Activated naive CD8-positive, alpha-beta T cell treated with anti-CD3 and anti-CD28 coated beads, Interleukin-2, amount 10 ng/mL, durations not matched to agents 7 days and 5 days (primary cell): Measurements from ENCODE around the gene ABCB9. TPM values are rescaled to one million over a fixed set of nuclear protein-coding genes. Genes with fewer than 3 reads are reported as not detected.
"Not testable (repeated sequence)": the region's sequence is repeated elsewhere in the genome, so short reads cannot be mapped to it uniquely, and the experiment has no call there.

Source experiments
- ATAC-seq: fragments of 150-1000 bp; cut with Tn5 transposase; one replicate; pipeline ENCODE4 v1.10.0; 2021; ENCODE audit warnings: low read depth, moderate library complexity
- POLR2A ChIA-PET: fragments of 350-600 bp; sonication (Branson Sonifier 250); formaldehyde crosslinking; loops from one replicate; lab custom pipeline; 2021; ENCODE audit warnings: antibody characterized with exemption; lab: Charles Lee
- DNase-seq: peaks from one replicate; pipeline ENCODE4 v3.0.0; 2021
- H3K27ac Mint-ChIP-seq: one replicate; pipeline ENCODE4 v1.8.0; 2022; ENCODE audit warnings: mild to moderate bottlenecking, mixed read lengths
- H3K27me3 Mint-ChIP-seq: one replicate; pipeline ENCODE4 v1.8.0; 2022; ENCODE audit warnings: mild to moderate bottlenecking, moderate library complexity, mixed read lengths
- H3K36me3 Mint-ChIP-seq: one replicate; pipeline ENCODE4 v1.8.0; 2021; ENCODE audit warnings: mild to moderate bottlenecking, mixed read lengths
- H3K4me1 Mint-ChIP-seq: one replicate; pipeline ENCODE4 v1.8.0; 2021; ENCODE audit warnings: mixed read lengths
- H3K4me3 Mint-ChIP-seq: one replicate; pipeline ENCODE4 v1.8.0; 2022; ENCODE audit warnings: mild to moderate bottlenecking, moderate library complexity, mixed read lengths
- H3K9me3 Mint-ChIP-seq: one replicate; pipeline ENCODE4 v1.8.0; 2021; ENCODE audit warnings: mixed read lengths
- total RNA-seq, 2 experiments: library from RNA; stranded (reverse); gene quantifications; one replicate each; pipeline ENCODE4 v1.2.3, GENCODE V29; 2021

Gene ABCB9
- total RNA-seq, result 1 to 10 TPM; 7.0 to 9.2 TPM

DNA sequence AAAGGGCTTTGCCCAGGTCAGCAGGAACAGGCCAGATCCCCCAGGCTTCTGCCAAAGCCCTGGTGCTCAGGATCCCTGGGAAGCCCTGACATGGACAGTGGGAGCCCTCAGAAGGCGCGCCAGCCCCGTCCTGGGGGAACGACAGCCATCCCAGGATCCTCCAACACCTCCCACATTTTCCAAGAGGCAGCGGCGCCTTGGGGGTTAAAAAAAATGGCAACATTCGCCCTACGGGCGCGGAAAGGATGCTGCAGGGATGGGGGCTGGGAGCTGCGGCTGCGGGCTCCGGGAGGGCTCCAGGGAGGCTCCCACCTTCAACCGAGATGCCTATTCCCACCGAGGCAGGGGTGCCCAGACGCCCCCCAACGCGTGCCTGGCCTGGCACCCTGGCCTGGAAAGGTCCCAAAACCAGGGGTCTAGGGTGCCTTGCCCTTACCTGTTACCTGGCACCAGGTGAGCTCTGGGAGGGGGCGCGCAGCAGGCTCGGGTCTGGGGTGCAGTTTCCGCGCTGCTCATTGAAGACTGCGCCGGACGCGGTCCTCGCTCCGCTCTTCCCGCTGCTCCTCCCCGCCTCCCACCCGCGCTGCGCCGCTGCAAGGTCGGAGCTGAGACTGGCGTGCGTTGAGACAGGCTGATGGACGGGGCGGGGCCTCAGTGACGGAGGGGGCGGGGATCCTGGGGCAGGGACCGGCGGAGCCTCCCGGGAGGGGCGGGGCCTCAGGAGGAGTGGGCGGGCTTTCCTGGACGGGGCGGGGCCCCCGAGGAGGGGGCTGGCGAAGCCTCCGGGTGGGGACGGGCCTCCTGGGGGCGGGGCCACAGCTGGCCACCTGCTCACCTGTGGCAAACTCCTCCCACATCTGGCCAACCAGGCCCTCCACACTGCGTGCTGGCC lies at the start of gene ABCB9:
ABCB9 (minus strand) TSS at position 613 of the 892 bp plus-strand sequence. CDS start 6,228 bp downstream, outside the sequence.
- ATAC-seq (peak; percentile 97), DNase-seq (peak; percentile 94)
- Mint-ChIP-seq H3K27ac (no peak within 1 kb of the TSS), H3K4me3 (peak within 1 kb of the TSS; percentile 67), H3K9me3 (no peaks in the 10 kb centered on the region), H3K4me1 (peaks cover 9% of the 10 kb centered on the region), H3K36me3 (no peaks in the 10 kb centered on the region), H3K27me3 (no peaks in the 10 kb centered on the region)
- POLR2A ChIA-PET, result interaction anchor here (0.6 to 2.4 kb wide), 7 partner anchors 9 to 272 kb away, joined by 3 to 23 read pairs (median 5); partner anchors contain the start of genes ARL6IP4, MPHOSPH9, MTRFR and OGFOD2

DNA sequence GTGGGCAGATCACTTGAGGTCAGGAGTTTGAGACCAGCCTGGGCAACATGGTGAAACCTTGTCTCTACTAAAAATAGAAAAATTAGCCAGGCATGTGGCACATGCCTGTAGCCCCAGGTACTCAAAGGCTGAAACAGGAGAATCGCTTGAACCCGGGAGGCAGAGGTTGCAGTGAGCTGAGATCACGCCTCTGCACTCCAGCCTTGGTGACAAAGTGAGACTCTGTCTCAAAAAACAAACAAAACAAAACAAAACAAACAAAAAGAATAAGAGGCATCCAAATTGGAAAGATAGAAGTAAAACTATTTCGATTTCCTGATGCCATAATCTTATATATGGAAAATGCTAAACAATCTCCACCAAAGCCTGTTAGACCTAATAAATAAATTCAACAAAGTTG lies 48.2 kb upstream of the ABCB9 start:
- H3K27me3 Mint-ChIP-seq, H3K36me3 Mint-ChIP-seq, DNase-seq, H3K4me3 Mint-ChIP-seq, H3K9me3 Mint-ChIP-seq, ATAC-seq, H3K27ac Mint-ChIP-seq, POLR2A ChIA-PET, H3K4me1 Mint-ChIP-seq: not testable (repeated sequence)

DNA sequence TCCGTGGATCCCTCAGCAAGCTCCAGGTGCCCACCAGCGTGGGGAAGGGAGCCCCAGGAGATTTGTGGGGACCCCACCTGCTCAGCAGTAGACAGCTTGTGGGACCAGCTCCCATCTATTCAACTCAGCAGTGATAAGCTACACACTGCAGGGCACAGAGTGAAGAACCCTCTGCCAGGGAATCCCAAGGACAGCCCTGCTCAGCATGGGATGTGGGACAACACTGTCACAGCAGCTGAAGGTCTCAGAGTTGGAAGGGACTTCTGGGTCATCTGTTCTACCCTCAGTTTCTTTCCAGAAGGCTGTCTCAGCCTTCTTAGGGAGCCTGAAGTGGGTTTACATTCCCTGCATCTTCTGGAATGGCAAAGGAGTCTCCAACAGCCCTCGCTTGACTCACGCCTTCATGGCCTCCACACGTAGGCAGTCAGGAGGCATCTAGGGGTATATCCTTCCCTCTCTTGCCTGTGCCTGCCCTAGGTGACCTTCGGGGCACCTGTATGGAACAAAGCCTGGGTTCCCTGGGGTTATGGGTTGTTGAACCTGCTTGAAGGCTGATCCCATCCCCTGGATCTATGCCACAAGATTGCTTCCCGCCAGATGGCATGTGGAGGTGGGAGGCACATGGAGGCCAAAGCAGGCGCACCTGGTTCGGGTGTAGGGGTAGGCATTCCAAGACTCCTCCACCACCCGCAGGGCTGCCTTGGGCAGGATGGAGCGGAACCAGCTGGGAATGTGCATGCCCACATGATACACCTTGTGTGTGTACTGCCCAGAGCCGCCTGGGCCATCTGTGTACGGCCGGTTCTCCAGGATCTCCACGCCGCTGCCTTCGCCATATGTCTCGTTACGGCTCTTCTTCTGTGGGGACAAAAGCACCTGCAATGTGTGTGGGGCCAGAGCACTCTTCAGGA lies 47.2 kb upstream of the ABCB9 start:
- Mint-ChIP-seq H3K9me3 (no peaks in the 10 kb centered on the region), H3K4me1 (peaks cover 1% of the 10 kb centered on the region), H3K4me3 (no peak overlapping the region), H3K27me3 (no peaks in the 10 kb centered on the region), H3K36me3 (peaks cover 3% of the 10 kb centered on the region), H3K27ac (no peak overlapping the region)
- DNase-seq, result no peak
- POLR2A ChIA-PET, result no interaction called here
- no peak for ATAC-seq

DNA sequence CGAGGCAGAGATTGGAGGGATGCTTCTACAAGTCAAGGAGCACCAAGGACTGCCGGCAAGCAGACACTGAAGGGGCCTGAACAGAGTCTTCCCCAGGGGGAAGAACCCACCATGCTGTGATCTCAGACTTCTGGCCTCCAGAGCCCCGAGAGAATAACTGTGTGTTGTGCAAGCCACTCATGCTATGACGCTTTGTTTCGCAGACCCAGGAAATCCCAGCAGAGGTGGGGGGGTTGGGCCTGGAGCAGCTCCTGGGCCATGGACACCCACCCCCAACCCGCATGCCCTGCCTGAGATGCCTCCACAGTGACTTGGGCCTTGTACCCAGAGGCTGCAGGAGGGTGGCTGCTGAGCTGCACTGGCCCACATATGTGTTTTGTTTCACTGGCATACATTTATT lies 45.4 kb upstream of the ABCB9 start:
- Mint-ChIP-seq H3K27ac (no peak overlapping the region), H3K9me3 (no peaks in the 10 kb centered on the region), H3K27me3 (no peaks in the 10 kb centered on the region), H3K4me1 (no peaks in the 10 kb centered on the region), H3K4me3 (no peak overlapping the region), H3K36me3 (peaks cover 3% of the 10 kb centered on the region)
- no peak for ATAC-seq
- no peak for DNase-seq
- POLR2A ChIA-PET, result no interaction called here

DNA sequence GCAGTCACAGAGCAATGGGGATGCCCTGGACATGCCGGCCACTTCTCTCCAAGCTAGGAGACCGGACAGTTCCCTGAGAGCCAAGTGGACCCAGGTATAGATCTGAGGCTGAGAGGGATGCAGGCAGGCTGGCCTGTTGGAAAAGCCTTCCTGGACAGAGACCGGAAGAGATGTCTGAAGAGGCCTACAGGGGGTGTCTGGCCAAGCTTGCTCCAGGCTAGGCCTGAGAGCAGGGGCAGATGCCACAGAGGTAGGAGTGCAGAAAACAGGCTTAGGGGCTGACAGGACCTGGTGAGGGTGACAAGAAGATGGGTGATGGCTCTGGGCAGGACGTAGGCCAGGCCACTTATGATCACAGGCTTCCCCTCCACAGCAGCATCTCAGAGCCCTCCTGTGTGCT lies 44.4 kb upstream of the ABCB9 start:
- no peak for DNase-seq
- Mint-ChIP-seq H3K9me3 (no peaks in the 10 kb centered on the region), H3K4me1 (no peaks in the 10 kb centered on the region), H3K27ac (no peak overlapping the region), H3K36me3 (peaks cover under 1% of the 10 kb centered on the region), H3K27me3 (no peaks in the 10 kb centered on the region), H3K4me3 (no peak overlapping the region)
- POLR2A ChIA-PET, result no interaction called here
- ATAC-seq, result no peak

DNA sequence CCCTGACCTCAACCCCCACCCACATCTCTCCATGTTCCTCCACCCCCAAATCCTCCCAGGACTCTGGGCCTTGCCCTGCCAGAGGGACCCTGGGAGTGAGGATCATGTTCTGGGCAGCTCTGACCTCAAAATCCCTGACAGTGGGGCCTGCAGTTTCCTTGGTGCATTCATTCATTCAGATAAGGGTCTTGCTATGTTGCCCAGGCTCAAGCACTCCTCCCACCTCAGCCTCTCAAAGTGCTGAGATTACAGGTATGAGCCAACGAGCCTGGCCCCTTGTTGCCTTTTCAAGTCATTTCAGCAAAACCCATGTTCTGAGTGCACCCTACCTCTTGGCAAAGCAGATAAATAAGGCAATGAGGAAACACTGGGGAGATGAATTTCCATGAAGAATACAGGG lies 43.8 kb upstream of the ABCB9 start:
- no peaks in the 10 kb centered on the region for H3K27me3 Mint-ChIP-seq
- no peaks in the 10 kb centered on the region for H3K9me3 Mint-ChIP-seq
- no peak overlapping the region for H3K4me3 Mint-ChIP-seq
- ATAC-seq (no peak), DNase-seq (no peak)
- H3K27ac Mint-ChIP-seq, result no peak overlapping the region
- no peaks in the 10 kb centered on the region for H3K36me3 Mint-ChIP-seq
- POLR2A ChIA-PET, result no interaction called here
- no peaks in the 10 kb centered on the region for H3K4me1 Mint-ChIP-seq

DNA sequence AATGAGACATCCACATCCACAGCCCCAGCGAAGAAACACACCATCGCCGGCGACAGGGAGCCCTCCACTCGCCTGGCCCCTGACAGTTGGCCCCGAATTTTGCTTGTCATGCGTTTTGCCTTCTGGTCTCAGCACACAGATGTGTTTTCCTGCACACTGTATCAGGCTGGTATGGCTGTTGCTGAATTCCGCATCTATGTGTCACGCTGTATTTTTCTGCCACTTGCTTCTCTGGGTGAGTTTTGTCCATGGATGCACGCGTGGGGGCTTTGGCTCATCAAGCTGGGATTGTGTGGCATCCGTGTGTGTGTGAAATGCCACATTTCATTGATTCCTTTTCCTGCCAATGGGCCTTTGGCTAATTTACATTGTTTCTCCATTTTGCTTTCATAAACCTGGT lies 40.7 kb upstream of the ABCB9 start:
- no peaks in the 10 kb centered on the region for H3K36me3 Mint-ChIP-seq

DNA sequence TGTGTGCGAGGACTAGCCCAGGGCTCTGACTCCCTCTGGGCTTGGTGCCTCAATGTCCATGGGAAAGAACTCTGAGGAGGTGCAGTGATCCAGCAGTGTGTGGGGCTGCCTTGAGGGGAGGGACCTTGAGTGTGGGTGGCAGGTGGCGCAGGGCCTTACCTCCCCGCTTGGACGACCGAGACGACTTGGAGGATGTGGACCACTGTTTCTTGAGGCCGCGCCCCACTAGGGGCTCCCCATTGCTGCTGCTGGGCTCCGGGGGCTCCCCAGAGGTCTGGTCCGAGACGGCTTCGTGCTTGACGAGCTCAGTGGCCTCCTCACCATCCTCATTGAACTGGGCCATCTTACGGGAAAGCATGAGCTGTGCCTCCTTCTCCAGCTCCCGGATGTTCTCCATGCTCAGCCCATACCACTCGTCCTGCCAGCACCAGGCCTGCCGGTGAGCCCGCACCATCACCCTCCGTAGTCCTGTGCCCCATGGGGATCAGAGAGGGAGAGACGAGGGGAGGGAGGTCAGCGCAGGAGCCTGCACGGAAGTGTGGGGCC lies 38.9 kb upstream of the ABCB9 start:
- Mint-ChIP-seq H3K27me3 (no peaks in the 10 kb centered on the region), H3K9me3 (no peaks in the 10 kb centered on the region), H3K4me3 (no peak overlapping the region), H3K36me3 (no peaks in the 10 kb centered on the region), H3K4me1 (no peaks in the 10 kb centered on the region), H3K27ac (no peak overlapping the region)
- no peak for DNase-seq
- POLR2A ChIA-PET, result no interaction called here
- ATAC-seq, result no peak

More for the DNA sequence above, 40.7 kb upstream of the ABCB9 start:
- H3K27ac Mint-ChIP-seq, result no peak overlapping the region
- no peak overlapping the region for H3K4me3 Mint-ChIP-seq
- POLR2A ChIA-PET, result no interaction called here
- H3K4me1 Mint-ChIP-seq, result no peaks in the 10 kb centered on the region
- no peaks in the 10 kb centered on the region for H3K9me3 Mint-ChIP-seq
- no peaks in the 10 kb centered on the region for H3K27me3 Mint-ChIP-seq
- no peak for DNase-seq
- ATAC-seq, result no peak

DNA sequence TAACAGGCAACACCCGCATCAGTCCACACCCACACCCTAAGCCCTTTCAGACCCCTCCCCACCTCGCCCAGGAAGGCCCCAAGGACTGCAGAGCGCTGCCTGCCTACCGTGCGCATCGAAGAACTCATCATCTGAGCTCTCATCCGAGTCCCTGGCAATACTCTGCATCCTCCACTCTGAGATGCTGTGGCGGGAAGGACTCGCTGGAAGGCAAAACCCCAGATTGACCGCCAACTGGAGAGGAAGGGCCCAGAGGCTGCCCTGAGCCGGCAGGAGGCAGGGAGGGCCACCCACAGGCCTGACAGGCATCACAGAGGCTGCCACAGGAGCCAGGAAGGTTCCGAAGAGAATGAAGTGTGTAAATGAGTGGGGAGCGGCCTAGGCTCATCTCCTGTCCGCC lies 38.0 kb upstream of the ABCB9 start:
- Mint-ChIP-seq H3K36me3 (no peaks in the 10 kb centered on the region), H3K27me3 (no peaks in the 10 kb centered on the region), H3K9me3 (no peaks in the 10 kb centered on the region), H3K4me3 (no peak overlapping the region), H3K27ac (no peak overlapping the region), H3K4me1 (no peaks in the 10 kb centered on the region)
- DNase-seq, result no peak
- POLR2A ChIA-PET, result no interaction called here
- no peak for ATAC-seq

DNA sequence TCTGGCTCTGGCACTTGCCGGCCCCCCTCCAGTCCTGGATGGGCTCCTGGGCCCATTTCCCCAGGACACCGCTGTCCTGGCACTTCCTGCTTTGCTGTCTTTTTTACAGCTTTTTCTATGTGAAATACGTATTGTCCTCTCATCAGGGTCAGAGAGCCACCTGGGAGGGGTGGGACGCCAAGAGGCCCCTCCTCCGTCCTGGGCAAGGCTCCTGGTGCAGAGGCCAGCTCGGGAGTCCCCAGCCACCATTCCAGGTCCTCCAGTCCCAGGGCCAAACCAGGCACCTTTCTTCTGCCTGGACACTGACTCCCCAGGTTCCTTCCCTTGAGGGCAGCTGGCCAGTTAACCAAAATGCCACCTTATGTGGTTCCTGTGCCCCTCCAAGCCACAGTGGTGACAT lies 37.0 kb upstream of the ABCB9 start:
- DNase-seq (no peak), ATAC-seq (no peak)
- H3K27me3 Mint-ChIP-seq, result no peaks in the 10 kb centered on the region
- H3K27ac Mint-ChIP-seq, result no peak overlapping the region
- H3K9me3 Mint-ChIP-seq, result no peaks in the 10 kb centered on the region
- no peak overlapping the region for H3K4me3 Mint-ChIP-seq
- H3K4me1 Mint-ChIP-seq, result no peaks in the 10 kb centered on the region
- POLR2A ChIA-PET, result no interaction called here
- H3K36me3 Mint-ChIP-seq, result no peaks in the 10 kb centered on the region

DNA sequence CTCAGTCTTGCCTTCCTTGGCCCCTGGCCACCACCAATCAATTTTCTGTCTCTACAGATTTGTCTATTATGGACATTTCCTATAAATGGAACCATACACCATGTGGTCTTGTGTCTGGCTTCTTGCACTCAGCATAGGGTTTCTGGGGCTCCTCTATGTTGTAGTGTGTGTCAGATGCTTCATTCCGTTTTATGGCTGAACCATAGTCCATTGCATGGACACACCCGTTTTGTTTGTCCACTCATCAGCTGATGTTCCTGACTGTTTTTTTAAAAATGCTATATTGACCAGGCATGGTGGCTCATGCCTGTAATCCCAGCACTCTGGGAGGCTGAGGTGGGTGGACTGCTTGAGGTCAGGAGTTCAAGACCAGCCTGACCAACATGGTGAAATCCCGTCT lies 35.2 kb upstream of the ABCB9 start:
- no peak overlapping the region for H3K27ac Mint-ChIP-seq

DNA sequence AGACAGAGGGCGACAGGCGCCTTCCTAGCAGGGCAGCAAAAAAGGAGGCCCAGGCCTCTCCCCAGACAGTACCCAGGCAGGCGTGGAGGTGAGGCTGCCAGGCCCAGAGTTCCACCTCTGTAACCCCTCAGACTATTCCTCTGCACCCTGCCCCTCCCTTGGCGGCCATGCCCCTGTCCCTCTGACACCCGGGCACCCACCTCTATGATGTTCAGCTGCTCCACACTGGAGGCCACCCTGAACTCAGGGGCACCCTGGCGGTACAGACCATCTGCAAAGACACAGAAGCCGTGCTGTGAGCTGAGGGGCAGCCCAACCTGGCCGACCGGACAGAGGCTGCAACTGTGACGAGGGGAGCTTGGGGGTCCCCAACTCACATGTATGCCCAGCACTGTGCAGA lies 34.3 kb upstream of the ABCB9 start:
- H3K4me1 Mint-ChIP-seq, result no peaks in the 10 kb centered on the region
- peak; percentile 22 for DNase-seq
- POLR2A ChIA-PET, result interaction anchor here (0.6 kb wide), 1 partner anchor 115 kb away, joined by 5 read pairs; no protein-coding TSS in a partner anchor
- no peaks in the 10 kb centered on the region for H3K36me3 Mint-ChIP-seq
- no peak overlapping the region for H3K27ac Mint-ChIP-seq
- no peak overlapping the region for H3K4me3 Mint-ChIP-seq
- H3K9me3 Mint-ChIP-seq, result no peaks in the 10 kb centered on the region
- H3K27me3 Mint-ChIP-seq, result no peaks in the 10 kb centered on the region
- no peak for ATAC-seq

More for the DNA sequence above, 35.2 kb upstream of the ABCB9 start:
- Mint-ChIP-seq H3K27me3 (no peaks in the 10 kb centered on the region), H3K4me3 (no peak overlapping the region), H3K9me3 (no peaks in the 10 kb centered on the region), H3K4me1 (no peaks in the 10 kb centered on the region), H3K36me3 (no peaks in the 10 kb centered on the region)
- POLR2A ChIA-PET, result no interaction called here
- ATAC-seq, result no peak
- no peak for DNase-seq

DNA sequence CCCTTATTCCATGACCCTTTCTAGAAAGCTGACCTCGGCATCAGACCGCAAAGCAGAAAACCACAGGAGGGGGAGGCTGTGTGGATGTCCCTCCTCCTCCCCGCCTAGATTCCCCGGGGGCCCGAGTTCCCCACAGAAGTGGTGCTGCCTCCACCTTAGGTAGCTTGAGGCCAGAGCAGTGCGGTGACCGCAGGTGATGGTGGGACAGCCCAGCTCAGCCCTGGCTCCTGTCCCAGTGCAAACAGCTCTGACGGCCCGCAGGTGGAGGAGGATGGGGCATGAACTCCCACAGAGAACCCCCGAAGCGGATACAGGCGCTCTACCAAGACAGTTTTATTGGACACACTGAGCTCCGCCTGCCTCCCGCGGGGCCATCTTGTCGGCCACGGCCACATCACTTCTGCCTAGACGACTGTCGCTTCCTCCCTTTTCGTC lies 33.7 kb upstream of the ABCB9 start:
- Mint-ChIP-seq H3K4me1 (no peaks in the 10 kb centered on the region), H3K36me3 (no peaks in the 10 kb centered on the region), H3K27ac (no peak overlapping the region), H3K9me3 (no peaks in the 10 kb centered on the region), H3K4me3 (no peak overlapping the region), H3K27me3 (no peaks in the 10 kb centered on the region)
- DNase-seq (no peak), ATAC-seq (no peak)
- POLR2A ChIA-PET, result no interaction called here
